SK-N-SH treated with all-trans-retinoic acid at 6 μM for 48 hours (cell line): Measurements from ENCODE around the gene CLEC7A.

Experiments used
- ESRRG ChIP-seq: fragments of 250-450 bp; sonication (Bioruptor Pico); IDR thresholded peaks from 2 replicates; pipeline ENCODE4 v1.6.1; 2021; ENCODE audit warnings: mild to moderate bottlenecking
- GLIS3 ChIP-seq: fragments of 250-450 bp; sonication (Bioruptor Pico); IDR thresholded peaks from 2 replicates; pipeline ENCODE4 v1.5.0; 2020; ENCODE audit warnings: mild to moderate bottlenecking, moderate library complexity
- RARB ChIP-seq: fragments of 250-450 bp; sonication (Bioruptor Pico); IDR thresholded peaks from 2 replicates; pipeline ENCODE4 v1.8.0; 2021; ENCODE audit warnings: mild to moderate bottlenecking, moderate library complexity
- TOX ChIP-seq: fragments of 250-450 bp; sonication (Bioruptor Pico); IDR thresholded peaks from 2 replicates; pipeline ENCODE4 v1.8.0; 2021; ENCODE audit warnings: mild to moderate bottlenecking, moderate library complexity, borderline replicate concordance
- ZC3H10 ChIP-seq: fragments of 250-450 bp; sonication (Bioruptor Pico); IDR thresholded peaks from 2 replicates; pipeline ENCODE4 v1.5.1; 2021; ENCODE audit warnings: mild to moderate bottlenecking, moderate library complexity
- ZNF70 ChIP-seq: fragments of 450-650 bp; formaldehyde crosslinking; IDR thresholded peaks from 2 replicates; pipeline ENCODE4 v1.5.0; 2020; ENCODE audit warnings: mild to moderate bottlenecking, moderate library complexity
- TF ChIP-seq, protein P1 (sequence below): fragments of 250-450 bp; sonication (Bioruptor Pico); IDR thresholded peaks from 2 replicates; pipeline ENCODE4 v1.8.0; 2020; ENCODE audit warnings: mild to moderate bottlenecking, moderate library complexity, borderline replicate concordance

DNA sequence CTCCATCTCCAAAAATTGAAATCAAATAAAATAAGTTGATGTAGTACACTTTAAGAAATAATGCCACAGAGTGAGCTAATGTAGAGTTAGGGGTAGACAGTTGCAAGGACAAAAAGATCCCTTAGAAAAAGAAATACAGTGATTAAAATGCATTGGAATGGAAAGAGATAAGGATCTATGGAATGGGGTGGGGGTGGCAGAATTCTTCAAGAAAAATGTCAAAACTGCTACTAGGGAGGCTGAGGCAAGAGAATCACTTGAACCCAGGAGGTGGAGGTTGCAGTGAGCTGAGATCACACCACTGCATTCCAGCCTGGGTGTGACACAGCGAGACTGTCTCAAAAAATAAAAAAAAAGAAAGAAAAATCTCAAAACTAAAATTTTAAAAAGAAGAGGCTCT lies 35.4 kb upstream of the CLEC7A start:
- TF ChIP-seq GLIS3 (CRISPR knock-in tag) (no peak), ESRRG (CRISPR knock-in tag) (no peak), ZC3H10 (CRISPR knock-in tag) (no peak), RARB (CRISPR knock-in tag) (no peak), TOX (CRISPR knock-in tag) (no peak), ZNF70 (no peak)
- TF ChIP-seq, protein P1, sequence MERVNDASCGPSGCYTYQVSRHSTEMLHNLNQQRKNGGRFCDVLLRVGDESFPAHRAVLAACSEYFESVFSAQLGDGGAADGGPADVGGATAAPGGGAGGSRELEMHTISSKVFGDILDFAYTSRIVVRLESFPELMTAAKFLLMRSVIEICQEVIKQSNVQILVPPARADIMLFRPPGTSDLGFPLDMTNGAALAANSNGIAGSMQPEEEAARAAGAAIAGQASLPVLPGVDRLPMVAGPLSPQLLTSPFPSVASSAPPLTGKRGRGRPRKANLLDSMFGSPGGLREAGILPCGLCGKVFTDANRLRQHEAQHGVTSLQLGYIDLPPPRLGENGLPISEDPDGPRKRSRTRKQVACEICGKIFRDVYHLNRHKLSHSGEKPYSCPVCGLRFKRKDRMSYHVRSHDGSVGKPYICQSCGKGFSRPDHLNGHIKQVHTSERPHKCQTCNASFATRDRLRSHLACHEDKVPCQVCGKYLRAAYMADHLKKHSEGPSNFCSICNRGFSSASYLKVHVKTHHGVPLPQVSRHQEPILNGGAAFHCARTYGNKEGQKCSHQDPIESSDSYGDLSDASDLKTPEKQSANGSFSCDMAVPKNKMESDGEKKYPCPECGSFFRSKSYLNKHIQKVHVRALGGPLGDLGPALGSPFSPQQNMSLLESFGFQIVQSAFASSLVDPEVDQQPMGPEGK (CRISPR knock-in tag) = no peak
